K562 (cell line): ENCODE measurements around the gene NDUFAF3. TPM values are rescaled to one million over a fixed set of nuclear protein-coding genes. Genes with fewer than 3 reads are reported as not detected.

Experiments
- CREM ChIP-seq: IDR thresholded peaks from 2 replicates; pipeline ENCODE4 v1.6.1; 2014; ENCODE audit warnings: antibody characterized with exemption, low read depth
- ESRRA ChIP-seq: fragments of 450-650 bp; IDR thresholded peaks from 2 replicates; pipeline ENCODE4 v1.6.1; 2014; ENCODE audit warnings: low read depth, mild to moderate bottlenecking, moderate library complexity, borderline replicate concordance
- FOS ChIP-seq: IDR thresholded peaks from 3 replicates; pipeline ENCODE4 v1.6.1; 2011; ENCODE audit not compliant: insufficient read length; ENCODE audit errors: extremely low read depth
- GATAD2A ChIP-seq: fragments of 450-650 bp; IDR thresholded peaks from 2 replicates; pipeline ENCODE4 v1.6.1; 2017
- HDAC1 ChIP-seq, 2 experiments: fragments of 450-650 bp; IDR thresholded peaks; 2 replicates each; pipeline ENCODE4 v1.6.1; 2016 to 2017; ENCODE audit warnings: inconsistent platforms in 1 of 2, mild to moderate bottlenecking in 1 of 2, moderate library complexity in 1 of 2
- KAT7 ChIP-seq: sonication (generic); formaldehyde crosslinking; IDR thresholded peaks from 2 replicates; pipeline ENCODE4 v1.8.0; 2022; ENCODE audit warnings: missing genetic modification reagents, mild to moderate bottlenecking, borderline replicate concordance
- MTA1 ChIP-seq: fragments of 450-650 bp; IDR thresholded peaks from 2 replicates; pipeline ENCODE4 v1.6.1; 2017; ENCODE audit warnings: borderline replicate concordance
- MTA3 ChIP-seq: fragments of 450-650 bp; formaldehyde crosslinking; IDR thresholded peaks from 2 replicates; pipeline ENCODE4 v1.6.1; 2017; ENCODE audit warnings: mild to moderate bottlenecking, borderline replicate concordance
- PCBP1 ChIP-seq: fragments of 200-400 bp; formaldehyde crosslinking; IDR thresholded peaks from 2 replicates; pipeline ENCODE4 v1.6.1; 2018; ENCODE audit warnings: mild to moderate bottlenecking, low read depth, low read length; ENCODE audit not compliant: poor library complexity, severe bottlenecking
- RBBP5 ChIP-seq: fragments of 200-600 bp; sonication (generic); IDR thresholded peaks from 2 replicates; pipeline ENCODE4 v1.6.1; 2012; ENCODE audit warnings: borderline replicate concordance, mild to moderate bottlenecking, low read length, control low read depth, inconsistent platforms; ENCODE audit not compliant: insufficient read depth, poor library complexity, severe bottlenecking
- RCOR1 ChIP-seq, 2 experiments: IDR thresholded peaks; 2 replicates each; pipeline ENCODE4 v1.6.1; 2012; ENCODE audit warnings: low read depth in 2 of 2, low read length in 2 of 2, borderline replicate concordance in 1 of 2, improper control_type of control experiment in 1 of 2
- RFX7 ChIP-seq: fragments of 250-450 bp; sonication (Bioruptor Pico); IDR thresholded peaks from 2 replicates; pipeline ENCODE4 v1.5.1; 2021; ENCODE audit warnings: mild to moderate bottlenecking
- TRIM24 ChIP-seq, 2 experiments: fragments of 450-650 bp; IDR thresholded peaks; 2 replicates each; pipeline ENCODE4 v1.6.1; 2016
- ZNF551 ChIP-seq: fragments of 250-450 bp; sonication (Bioruptor Pico); IDR thresholded peaks from 2 replicates; pipeline ENCODE4 v1.5.0; 2021; ENCODE audit warnings: mild to moderate bottlenecking, moderate library complexity
- ZNF717 ChIP-seq: fragments of 250-450 bp; sonication (Bioruptor Pico); IDR thresholded peaks from 2 replicates; pipeline ENCODE4 v1.5.0; 2021
- ZNF76 ChIP-seq: fragments of 250-450 bp; sonication (Bioruptor Pico); IDR thresholded peaks from 2 replicates; pipeline ENCODE4 v1.4.0; 2020; ENCODE audit warnings: mild to moderate bottlenecking, moderate library complexity, borderline replicate concordance
- polyA plus RNA-seq, 8 experiments: library from polyadenylated mRNA; depleted of rRNA in 4 of 8; stranded (reverse) in 5 of 8; unstranded in 3 of 8; fragments of >200 nt; fragmentation: Nextera tagmentation in 2 of 8; fragmentation: Illumina TruSeq in 1 of 8; extraction: Ambion mirVana in 2 of 8; extraction: Trizol in 1 of 8; gene quantifications; 2 replicates each; pipeline versions ENCODE4 v1.2.1 to v1.2.3, GENCODE V29; 2011 to 2014; ENCODE audit warnings: inconsistent platforms in 1 of 8, missing spikeins in 1 of 8
- total RNA-seq, 7 experiments: library from RNA; depleted of rRNA in 6 of 7; stranded (reverse); fragments of >200 nt in 6 of 7; fragmentation: Illumina TruSeq in 2 of 7; extraction: Trizol in 2 of 7; gene quantifications; 2 replicates each; pipeline versions ENCODE4 v1.2.1 to v1.2.3, GENCODE V29; 2011 to 2021; ENCODE audit warnings: low replicate concordance in 1 of 7
- TF ChIP-seq, protein P1 (sequence below): sonication (generic); formaldehyde crosslinking; IDR thresholded peaks from 2 replicates; pipeline ENCODE4 v1.8.1; 2023; ENCODE audit warnings: mild to moderate bottlenecking, missing genetic modification reagents, moderate library complexity
- TF ChIP-seq, protein P2 (sequence below): sonication (generic); formaldehyde crosslinking; IDR thresholded peaks from 2 replicates; pipeline ENCODE4 v1.8.0; 2022; ENCODE audit warnings: missing genetic modification reagents, mild to moderate bottlenecking, borderline replicate concordance
- TF ChIP-seq, protein P3 (sequence below): fragments of 250-450 bp; sonication (Bioruptor Pico); IDR thresholded peaks from 2 replicates; pipeline ENCODE4 v1.8.0; 2021; ENCODE audit warnings: moderate library complexity, mild to moderate bottlenecking, inconsistent platforms
- TF ChIP-seq, protein P4 (sequence below): fragments of 450-650 bp; IDR thresholded peaks from 2 replicates; pipeline ENCODE4 v1.6.1; 2016; ENCODE audit warnings: mild to moderate bottlenecking
- TF ChIP-seq, protein P5 (sequence below): fragments of 200-800 bp; sonication (Bioruptor generic); IDR thresholded peaks from 2 replicates; pipeline ENCODE4 v1.6.1; 2017; ENCODE audit warnings: missing genetic modification characterization, missing compliant biosample characterization
- TF ChIP-seq, protein P6 (sequence below), 2 experiments: fragments of 450-650 bp in 1 of 2; sonication (generic) in 1 of 2; formaldehyde crosslinking; conservative IDR thresholded peaks; 2 replicates each; pipeline versions ENCODE4 v1.4.0 to v1.8.1; 2020 to 2022; ENCODE audit warnings: mild to moderate bottlenecking in 1 of 2, missing genetic modification reagents in 1 of 2

NDUFAF3 gene
- total and polyA plus RNA-seq, 9 of the 15 experiments (the other 6 are each of a cell fraction or from before 2014, with no cell fraction given): 17.0 to 127 (median 36.3) TPM

DNA sequence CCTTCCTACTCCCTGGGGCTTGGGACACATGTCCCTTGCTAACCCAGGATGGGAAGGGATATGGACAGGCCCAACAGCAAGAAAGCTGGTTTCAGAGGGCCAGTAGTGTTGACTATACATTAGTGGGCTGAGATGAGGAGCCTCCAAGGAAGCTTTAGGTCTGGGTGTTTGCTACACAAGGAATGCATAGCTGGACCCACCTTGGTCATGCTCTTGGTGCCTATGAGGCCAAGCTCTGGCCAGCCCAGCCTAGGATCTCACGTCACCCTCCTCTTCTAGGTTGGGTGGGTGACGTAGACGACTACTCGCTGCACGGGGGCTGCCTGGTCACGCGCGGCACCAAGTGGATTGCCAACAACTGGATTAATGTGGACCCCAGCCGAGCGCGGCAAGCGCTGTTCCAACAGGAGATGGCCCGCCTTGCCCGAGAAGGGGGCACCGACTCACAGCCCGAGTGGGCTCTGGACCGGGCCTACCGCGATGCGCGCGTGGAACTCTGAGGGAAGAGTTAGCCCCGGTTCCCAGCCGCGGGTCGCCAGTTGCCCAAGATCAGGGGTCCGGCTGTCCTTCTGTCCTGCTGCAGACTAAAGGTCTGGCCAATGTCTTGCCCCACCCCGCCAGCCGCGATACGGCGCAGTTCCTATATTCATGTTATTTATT is 15.4 kb upstream of the NDUFAF3 start (continued):
- TF ChIP-seq, protein P1, sequence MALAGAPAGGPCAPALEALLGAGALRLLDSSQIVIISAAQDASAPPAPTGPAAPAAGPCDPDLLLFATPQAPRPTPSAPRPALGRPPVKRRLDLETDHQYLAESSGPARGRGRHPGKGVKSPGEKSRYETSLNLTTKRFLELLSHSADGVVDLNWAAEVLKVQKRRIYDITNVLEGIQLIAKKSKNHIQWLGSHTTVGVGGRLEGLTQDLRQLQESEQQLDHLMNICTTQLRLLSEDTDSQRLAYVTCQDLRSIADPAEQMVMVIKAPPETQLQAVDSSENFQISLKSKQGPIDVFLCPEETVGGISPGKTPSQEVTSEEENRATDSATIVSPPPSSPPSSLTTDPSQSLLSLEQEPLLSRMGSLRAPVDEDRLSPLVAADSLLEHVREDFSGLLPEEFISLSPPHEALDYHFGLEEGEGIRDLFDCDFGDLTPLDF: no peak
- peak; percentile 53; the same call in 1 of the 2 replicates for TF ChIP-seq CREM
- no peak for TF ChIP-seq RBBP5
- TF ChIP-seq ESRRA: no peak
- TF ChIP-seq ZNF551: no peak
- TF ChIP-seq, protein P2, sequence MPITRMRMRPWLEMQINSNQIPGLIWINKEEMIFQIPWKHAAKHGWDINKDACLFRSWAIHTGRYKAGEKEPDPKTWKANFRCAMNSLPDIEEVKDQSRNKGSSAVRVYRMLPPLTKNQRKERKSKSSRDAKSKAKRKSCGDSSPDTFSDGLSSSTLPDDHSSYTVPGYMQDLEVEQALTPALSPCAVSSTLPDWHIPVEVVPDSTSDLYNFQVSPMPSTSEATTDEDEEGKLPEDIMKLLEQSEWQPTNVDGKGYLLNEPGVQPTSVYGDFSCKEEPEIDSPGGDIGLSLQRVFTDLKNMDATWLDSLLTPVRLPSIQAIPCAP (CRISPR knock-in tag): no peak
- TF ChIP-seq RCOR1 (IDR thresholded peaks at IDR 0.05; ENCODE audit: borderline replicate concordance in 1 of 2, low read depth in 2 of 2, low read length in 2 of 2): no peak
- TF ChIP-seq, protein P3, sequence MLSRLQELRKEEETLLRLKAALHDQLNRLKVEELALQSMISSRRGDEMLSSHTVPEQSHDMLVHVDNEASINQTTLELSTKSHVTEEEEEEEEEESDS: no peak
- no peak for TF ChIP-seq FOS
- TF ChIP-seq TRIM24 (IDR thresholded peaks at IDR 0.05): no peak
- peak; percentile 20; the same call in 1 of the 2 replicates for TF ChIP-seq MTA1
- TF ChIP-seq, protein P4, sequence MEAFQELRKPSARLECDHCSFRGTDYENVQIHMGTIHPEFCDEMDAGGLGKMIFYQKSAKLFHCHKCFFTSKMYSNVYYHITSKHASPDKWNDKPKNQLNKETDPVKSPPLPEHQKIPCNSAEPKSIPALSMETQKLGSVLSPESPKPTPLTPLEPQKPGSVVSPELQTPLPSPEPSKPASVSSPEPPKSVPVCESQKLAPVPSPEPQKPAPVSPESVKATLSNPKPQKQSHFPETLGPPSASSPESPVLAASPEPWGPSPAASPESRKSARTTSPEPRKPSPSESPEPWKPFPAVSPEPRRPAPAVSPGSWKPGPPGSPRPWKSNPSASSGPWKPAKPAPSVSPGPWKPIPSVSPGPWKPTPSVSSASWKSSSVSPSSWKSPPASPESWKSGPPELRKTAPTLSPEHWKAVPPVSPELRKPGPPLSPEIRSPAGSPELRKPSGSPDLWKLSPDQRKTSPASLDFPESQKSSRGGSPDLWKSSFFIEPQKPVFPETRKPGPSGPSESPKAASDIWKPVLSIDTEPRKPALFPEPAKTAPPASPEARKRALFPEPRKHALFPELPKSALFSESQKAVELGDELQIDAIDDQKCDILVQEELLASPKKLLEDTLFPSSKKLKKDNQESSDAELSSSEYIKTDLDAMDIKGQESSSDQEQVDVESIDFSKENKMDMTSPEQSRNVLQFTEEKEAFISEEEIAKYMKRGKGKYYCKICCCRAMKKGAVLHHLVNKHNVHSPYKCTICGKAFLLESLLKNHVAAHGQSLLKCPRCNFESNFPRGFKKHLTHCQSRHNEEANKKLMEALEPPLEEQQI: no peak
- TF ChIP-seq, protein P5, sequence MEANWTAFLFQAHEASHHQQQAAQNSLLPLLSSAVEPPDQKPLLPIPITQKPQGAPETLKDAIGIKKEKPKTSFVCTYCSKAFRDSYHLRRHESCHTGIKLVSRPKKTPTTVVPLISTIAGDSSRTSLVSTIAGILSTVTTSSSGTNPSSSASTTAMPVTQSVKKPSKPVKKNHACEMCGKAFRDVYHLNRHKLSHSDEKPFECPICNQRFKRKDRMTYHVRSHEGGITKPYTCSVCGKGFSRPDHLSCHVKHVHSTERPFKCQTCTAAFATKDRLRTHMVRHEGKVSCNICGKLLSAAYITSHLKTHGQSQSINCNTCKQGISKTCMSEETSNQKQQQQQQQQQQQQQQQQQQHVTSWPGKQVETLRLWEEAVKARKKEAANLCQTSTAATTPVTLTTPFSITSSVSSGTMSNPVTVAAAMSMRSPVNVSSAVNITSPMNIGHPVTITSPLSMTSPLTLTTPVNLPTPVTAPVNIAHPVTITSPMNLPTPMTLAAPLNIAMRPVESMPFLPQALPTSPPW: no peak
- no peak for TF ChIP-seq RFX7 (CRISPR knock-in tag)
- no peak for TF ChIP-seq ZNF717 (CRISPR knock-in tag)
- no peak for TF ChIP-seq KAT7
- TF ChIP-seq MTA3: no peak; the same call in 1 of the 2 replicates
- TF ChIP-seq HDAC1 (IDR thresholded peaks at IDR 0.05): no peak
- TF ChIP-seq PCBP1: no peak
- TF ChIP-seq, protein P6, sequence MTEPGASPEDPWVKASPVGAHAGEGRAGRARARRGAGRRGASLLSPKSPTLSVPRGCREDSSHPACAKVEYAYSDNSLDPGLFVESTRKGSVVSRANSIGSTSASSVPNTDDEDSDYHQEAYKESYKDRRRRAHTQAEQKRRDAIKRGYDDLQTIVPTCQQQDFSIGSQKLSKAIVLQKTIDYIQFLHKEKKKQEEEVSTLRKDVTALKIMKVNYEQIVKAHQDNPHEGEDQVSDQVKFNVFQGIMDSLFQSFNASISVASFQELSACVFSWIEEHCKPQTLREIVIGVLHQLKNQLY (CRISPR knock-in tag; conservative IDR thresholded peaks at IDR 0.05): no peak
- TF ChIP-seq GATAD2A: no peak
- no peak for TF ChIP-seq ZNF76 (CRISPR knock-in tag)
